H4 (cell line): ENCODE results near the gene XPO5. TPM values are rescaled to one million over a fixed set of nuclear protein-coding genes. Genes with fewer than 3 reads are reported as not detected.

Experiments
- total RNA-seq: library from RNA; depleted of rRNA; stranded (reverse); fragments of >200 nt; shearing (Covaris generic); gene quantifications from 2 replicates; pipeline ENCODE4 v1.2.3, GENCODE V29; 2014; rRNA removed

Gene XPO5
- total RNA-seq, 1 experiment from 2014 or later: 35.3 TPM

Other genes starting within 250 kb of the XPO5 start
- gene ZNF318, start 206.4 kb downstream of the XPO5 start, total RNA-seq: 4.7 and 7.5 TPM in 2 replicates
- 6.9 and 11.7 TPM in 2 replicates for gene ABCC10, start 148.5 kb downstream of the XPO5 start, total RNA-seq
- 12.6 and 13.7 TPM in 2 replicates for gene DLK2, start 120.5 kb downstream of the XPO5 start, total RNA-seq
- gene TJAP1, start 98.5 kb downstream of the XPO5 start, total RNA-seq: 9.9 and 11.3 TPM in 2 replicates
- 1.0 and 1.8 TPM in 2 replicates for gene LRRC73, start 65.7 kb downstream of the XPO5 start, total RNA-seq
- 188 and 210 TPM in 2 replicates for gene YIPF3, start 59.1 kb downstream of the XPO5 start, total RNA-seq
- 63.8 and 77.5 TPM in 2 replicates for gene POLR1C, start 58.9 kb downstream of the XPO5 start, total RNA-seq
- gene POLH, start 147 bp upstream of the XPO5 start, total RNA-seq: 10.3 and 15.9 TPM in 2 replicates
- 51.4 and 52.9 TPM in 2 replicates for gene GTPBP2, start 53.2 kb upstream of the XPO5 start, total RNA-seq
- gene MAD2L1BP, start 59.8 kb upstream of the XPO5 start, total RNA-seq: 75.9 and 83.8 TPM in 2 replicates
- not detected in 2 replicates for gene RSPH9, start 69.0 kb upstream of the XPO5 start, total RNA-seq
- gene MRPS18A, start 111.8 kb upstream of the XPO5 start, total RNA-seq: 73.4 and 84.5 TPM in 2 replicates
- gene VEGFA, start 194.2 kb upstream of the XPO5 start, total RNA-seq: 46.8 and 55.6 TPM in 2 replicates